Activated CD4-positive, alpha-beta memory T cell treated with anti-CD3 and anti-CD28 coated beads for 36 hours (primary cell): ENCODE measurements around the gene SREBF1. TPM values are rescaled to one million over a fixed set of nuclear protein-coding genes. Genes with fewer than 3 reads are reported as not detected.
A peak's percentile ranks its signal among the peaks of the same experiment; 100 is the strongest.

Source experiments
- CTCF ChIA-PET: fragments of 350-600 bp; sonication (Branson Sonifier 250); formaldehyde crosslinking; loops from one replicate; lab custom pipeline; 2021; ENCODE audit warnings: antibody characterized with exemption, inconsistent platforms; lab: Charles Lee
- POLR2A ChIA-PET: fragments of 350-600 bp; sonication (Branson Sonifier 250); formaldehyde crosslinking; loops from one replicate; lab custom pipeline; 2021; ENCODE audit warnings: antibody characterized with exemption; lab: Charles Lee
- DNase-seq: peaks from one replicate; pipeline ENCODE4 v3.0.0-alpha.2; 2020
- H3K27ac Mint-ChIP-seq: one replicate; pipeline ENCODE4 v1.8.0; 2021; ENCODE audit warnings: mixed read lengths
- H3K27me3 Mint-ChIP-seq: one replicate; pipeline ENCODE4 v1.8.0; 2021; ENCODE audit warnings: mixed read lengths
- H3K36me3 Mint-ChIP-seq: one replicate; pipeline ENCODE4 v1.8.0; 2021; ENCODE audit warnings: mixed read lengths
- H3K4me1 Mint-ChIP-seq: one replicate; pipeline ENCODE4 v1.8.0; 2021; ENCODE audit warnings: low read depth, mixed read lengths
- H3K4me3 Mint-ChIP-seq: one replicate; pipeline ENCODE4 v1.8.0; 2021; ENCODE audit warnings: mild to moderate bottlenecking, mixed read lengths
- H3K9me3 Mint-ChIP-seq: one replicate; pipeline ENCODE4 v1.8.0; 2021; ENCODE audit warnings: mixed read lengths
- intact Hi-C: fragments of 100-400 bp; cut with micrococcal nuclease; formaldehyde crosslinking; loops from one replicate; pipeline ENCODE4 v1.15.1; 2023
- total RNA-seq, 2 experiments: library from RNA; stranded (reverse); gene quantifications; one replicate each; pipeline ENCODE4 v1.2.3, GENCODE V29; 2021

The SREBF1 gene
- total RNA-seq, 2 experiments from 2014 or later = 93.7 to 106 TPM

DNA sequence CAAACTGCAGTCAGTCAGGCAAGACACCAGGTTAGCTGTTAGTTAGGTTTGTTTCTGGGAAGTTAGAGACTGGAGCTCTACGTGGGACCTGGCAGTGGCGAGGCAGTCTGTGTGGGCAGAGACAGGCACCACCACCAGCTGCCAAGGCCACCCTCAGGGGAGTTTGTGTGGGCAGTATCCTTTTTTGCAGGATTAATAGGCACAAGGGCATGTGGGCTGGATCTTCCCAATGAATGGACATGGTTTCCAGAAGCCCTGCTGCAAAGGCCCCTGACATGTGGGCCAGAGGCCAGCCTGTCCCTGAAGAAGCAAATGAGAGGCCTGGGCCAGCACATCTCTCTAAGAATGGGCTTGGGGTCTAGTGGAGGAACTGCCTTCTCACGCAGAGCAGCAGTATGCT is 19.2 kb upstream of the SREBF1 start:
- CTCF ChIA-PET = interaction anchor here (1.1 to 14.2 kb wide), 4 partner anchors 19 to 177 kb away, joined by 3 to 173 read pairs (median 14); partner anchors contain the start of gene SREBF1
- DNase-seq = no peak
- H3K4me1 Mint-ChIP-seq = peaks cover 51% of the 10 kb centered on the region
- POLR2A ChIA-PET = interaction anchor here (1.3 to 7.6 kb wide), 3 partner anchors 15 to 35 kb away, joined by 4 to 99 read pairs (median 8); partner anchors contain the start of gene SREBF1
- H3K27ac Mint-ChIP-seq = no peak overlapping the region
- H3K9me3 Mint-ChIP-seq = no peaks in the 10 kb centered on the region
- intact Hi-C loops = loop anchor here (1.0 to 5.0 kb wide), 4 partner anchors 32 to 129 kb away; no protein-coding TSS in a partner anchor
- peaks cover 2% of the 10 kb centered on the region for H3K36me3 Mint-ChIP-seq
- no peak overlapping the region for H3K4me3 Mint-ChIP-seq
- no peaks in the 10 kb centered on the region for H3K27me3 Mint-ChIP-seq

DNA sequence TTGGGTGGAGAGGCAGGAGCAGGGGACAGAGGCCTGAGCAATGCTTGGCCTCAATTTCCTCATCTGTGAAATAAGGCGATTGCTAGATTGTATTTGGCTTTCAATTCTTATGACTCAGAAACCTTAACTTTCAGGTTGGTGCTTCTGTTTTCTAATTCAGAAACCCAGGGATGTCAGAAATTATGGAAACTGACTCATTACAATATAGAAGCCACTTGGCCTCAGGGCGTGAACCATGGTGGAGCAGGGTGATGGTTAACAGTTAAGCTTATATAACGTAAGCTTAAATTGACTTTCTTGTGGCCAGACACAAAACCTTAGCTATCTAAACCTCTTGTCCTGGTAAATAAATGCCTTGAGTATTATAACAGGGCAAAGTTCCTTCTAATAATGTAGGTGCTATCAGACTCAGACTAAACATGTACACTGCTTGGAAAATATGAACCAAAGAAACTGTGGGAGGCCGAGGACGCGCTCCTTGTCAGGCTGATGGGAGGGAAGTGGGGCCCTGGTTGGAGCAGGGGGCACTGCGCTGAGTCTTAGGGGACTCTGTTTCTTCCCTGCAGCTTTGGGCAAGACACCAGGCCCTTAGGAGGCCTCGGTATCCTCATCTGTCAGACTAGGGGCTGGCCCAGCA is 17.1 kb upstream of the SREBF1 start:
- Mint-ChIP-seq H3K27me3 (no peaks in the 10 kb centered on the region), H3K4me1 (peaks cover 72% of the 10 kb centered on the region), H3K9me3 (no peaks in the 10 kb centered on the region), H3K36me3 (peaks cover 2% of the 10 kb centered on the region), H3K4me3 (peak overlapping the region; percentile 61), H3K27ac (peak overlapping the region; percentile 93)
- intact Hi-C loops = loop anchor here (2.0 to 5.0 kb wide), 2 partner anchors 101 to 328 kb away; partner anchors contain the start of gene ALKBH5
- CTCF ChIA-PET = interaction anchor here (0.6 to 14.2 kb wide), 13 partner anchors 13 to 171 kb away, joined by 3 to 173 read pairs (median 4); partner anchors contain the start of genes DRC3, SREBF1 and TOM1L2
- POLR2A ChIA-PET = interaction anchor here (0.8 to 7.6 kb wide), 15 partner anchors 9 to 327 kb away, joined by 3 to 99 read pairs (median 5); partner anchors contain the start of gene SREBF1
- peak; percentile 80 for DNase-seq

DNA sequence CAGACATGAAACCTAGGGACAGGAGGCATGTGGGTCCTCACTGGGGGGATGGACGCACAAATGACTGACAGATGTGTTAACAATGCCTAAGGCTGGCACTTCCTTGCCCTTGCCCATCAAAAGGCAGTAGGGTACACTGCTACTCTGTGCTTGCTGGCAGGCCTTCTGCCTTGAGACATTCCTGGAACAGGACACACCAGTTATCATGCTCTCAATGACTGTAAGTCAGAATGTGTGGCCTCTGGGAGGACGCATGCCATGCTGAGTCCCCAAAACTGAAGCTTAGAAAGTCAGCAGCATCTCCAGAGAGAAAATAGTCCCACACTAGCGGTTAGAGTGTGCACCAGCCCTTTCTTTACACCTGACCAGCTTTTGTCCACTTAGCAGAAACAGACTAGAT is 16.1 kb upstream of the SREBF1 start:
- H3K4me1 Mint-ChIP-seq = peaks cover 82% of the 10 kb centered on the region
- H3K9me3 Mint-ChIP-seq = no peaks in the 10 kb centered on the region
- H3K27me3 Mint-ChIP-seq = no peaks in the 10 kb centered on the region
- peaks cover 2% of the 10 kb centered on the region for H3K36me3 Mint-ChIP-seq
- peak overlapping the region; percentile 93 for H3K27ac Mint-ChIP-seq
- no peak overlapping the region for H3K4me3 Mint-ChIP-seq
- DNase-seq = peak; percentile 41
- ChIA-PET CTCF (interaction anchor here (1.0 to 14.2 kb wide), 3 partner anchors 17 to 119 kb away, joined by 4 to 173 read pairs (median 12); partner anchors contain the start of genes DRC3, SREBF1 and TOM1L2), POLR2A (interaction anchor here (0.8 to 7.6 kb wide), 5 partner anchors 12 to 107 kb away, joined by 3 to 99 read pairs (median 6); partner anchors contain the start of gene SREBF1)
- intact Hi-C loops = loop anchor here (5.0 kb wide), 1 partner anchor 329 kb away; the partner anchor contains the start of gene ALKBH5

DNA sequence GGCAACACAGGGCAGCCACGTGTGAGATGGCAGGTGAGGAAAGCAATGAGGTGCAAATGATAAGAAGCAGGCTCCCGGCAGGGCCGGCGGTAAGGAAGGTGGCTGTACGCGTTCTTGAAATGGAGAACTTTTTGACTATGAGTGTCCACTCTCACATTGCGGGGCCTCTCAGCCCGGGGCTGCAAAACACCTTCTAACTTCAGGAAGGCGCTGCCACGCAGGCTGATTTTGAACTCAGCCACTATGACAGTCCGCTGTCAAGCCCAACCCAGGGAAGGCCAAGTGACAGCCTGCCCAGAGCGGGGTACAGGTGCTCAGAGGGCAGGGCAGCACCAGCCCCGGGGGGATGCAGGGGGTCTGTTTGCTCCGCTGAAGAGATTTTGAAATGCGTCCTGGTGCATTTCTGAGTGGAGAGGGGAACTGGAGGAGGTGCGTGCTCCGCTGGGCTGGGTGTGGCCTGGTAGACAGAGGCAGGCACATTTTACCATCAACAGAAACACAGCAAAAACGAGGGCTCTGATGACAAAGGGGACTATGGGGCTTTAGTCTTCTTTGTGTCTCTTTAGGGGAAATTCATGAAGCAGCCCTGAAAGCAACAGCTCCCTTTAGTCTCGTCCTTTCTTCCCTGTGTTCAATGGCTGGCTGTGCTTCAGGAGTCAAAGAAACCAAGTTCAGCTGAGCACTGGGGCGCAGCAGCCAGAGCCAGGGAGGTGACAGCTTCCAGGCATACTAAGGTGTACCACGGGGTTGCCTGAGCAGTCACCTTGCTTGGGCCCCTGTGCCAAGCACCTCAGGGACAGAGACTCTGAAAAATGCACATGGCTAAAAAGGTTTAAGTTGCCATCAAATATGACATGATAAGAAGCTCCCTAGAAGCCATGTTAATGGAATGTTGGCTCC is 14.6 kb upstream of the SREBF1 start:
- no peak for DNase-seq
- Mint-ChIP-seq H3K27ac (peak overlapping the region; percentile 97), H3K36me3 (peaks cover 2% of the 10 kb centered on the region), H3K27me3 (no peaks in the 10 kb centered on the region), H3K4me3 (no peak overlapping the region), H3K4me1 (peaks cover 85% of the 10 kb centered on the region), H3K9me3 (no peaks in the 10 kb centered on the region)
- CTCF ChIA-PET = interaction anchor here (0.7 to 14.2 kb wide), 2 partner anchors 9 to 39 kb away, joined by 3 to 173 read pairs; no protein-coding TSS in a partner anchor
- POLR2A ChIA-PET = interaction anchor here (6.2 to 7.6 kb wide), 2 partner anchors 15 kb away, joined by 99 to 110 read pairs; partner anchors contain the start of gene SREBF1
- intact Hi-C loops = loop anchor here (2.0 to 5.0 kb wide), 2 partner anchors 15 to 331 kb away; partner anchors contain the start of genes ALKBH5 and SREBF1

DNA sequence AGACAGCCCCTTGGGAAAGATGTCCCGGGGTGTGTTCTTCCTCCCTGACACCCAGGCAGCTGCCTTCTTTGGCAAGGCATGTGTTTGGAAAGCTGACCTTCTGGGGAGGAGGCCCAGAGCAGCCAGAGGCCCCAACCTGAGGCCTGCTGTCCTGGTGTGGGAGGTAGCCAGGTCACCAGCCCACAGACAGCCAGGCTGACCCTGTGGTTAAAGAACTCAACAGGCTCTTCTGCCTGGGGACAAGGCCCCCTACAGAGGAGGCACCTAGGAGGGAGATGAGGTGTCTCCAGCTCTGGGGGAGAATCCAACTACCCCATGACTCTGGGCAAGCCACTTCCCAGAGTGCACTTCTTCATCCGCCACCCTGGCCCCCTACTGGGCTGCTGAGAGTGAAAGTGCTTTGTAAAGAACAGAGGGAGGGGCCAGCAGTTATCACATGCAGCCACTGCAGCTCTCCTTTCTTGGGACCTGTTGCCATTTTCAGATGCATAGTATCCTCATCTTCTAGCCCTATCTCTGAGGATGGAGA is 13.1 kb upstream of the SREBF1 start:
- peak; percentile 93 for DNase-seq
- H3K4me3 Mint-ChIP-seq = no peak overlapping the region
- no peaks in the 10 kb centered on the region for H3K27me3 Mint-ChIP-seq
- H3K4me1 Mint-ChIP-seq = peaks cover 70% of the 10 kb centered on the region
- intact Hi-C loops = loop anchor here (1.0 to 5.0 kb wide), 5 partner anchors 10 to 332 kb away; partner anchors contain the start of genes ALKBH5 and SREBF1
- peak overlapping the region; percentile 97 for H3K27ac Mint-ChIP-seq
- ChIA-PET POLR2A (interaction anchor here (0.7 to 6.2 kb wide), 4 partner anchors 9 to 156 kb away, joined by 3 to 110 read pairs (median 8); partner anchors contain the start of gene SREBF1), CTCF (interaction anchor here (0.5 to 2.7 kb wide), 10 partner anchors 9 to 168 kb away, joined by 3 to 15 read pairs (median 6); no protein-coding TSS in a partner anchor)
- no peaks in the 10 kb centered on the region for H3K9me3 Mint-ChIP-seq
- peaks cover 2% of the 10 kb centered on the region for H3K36me3 Mint-ChIP-seq

DNA sequence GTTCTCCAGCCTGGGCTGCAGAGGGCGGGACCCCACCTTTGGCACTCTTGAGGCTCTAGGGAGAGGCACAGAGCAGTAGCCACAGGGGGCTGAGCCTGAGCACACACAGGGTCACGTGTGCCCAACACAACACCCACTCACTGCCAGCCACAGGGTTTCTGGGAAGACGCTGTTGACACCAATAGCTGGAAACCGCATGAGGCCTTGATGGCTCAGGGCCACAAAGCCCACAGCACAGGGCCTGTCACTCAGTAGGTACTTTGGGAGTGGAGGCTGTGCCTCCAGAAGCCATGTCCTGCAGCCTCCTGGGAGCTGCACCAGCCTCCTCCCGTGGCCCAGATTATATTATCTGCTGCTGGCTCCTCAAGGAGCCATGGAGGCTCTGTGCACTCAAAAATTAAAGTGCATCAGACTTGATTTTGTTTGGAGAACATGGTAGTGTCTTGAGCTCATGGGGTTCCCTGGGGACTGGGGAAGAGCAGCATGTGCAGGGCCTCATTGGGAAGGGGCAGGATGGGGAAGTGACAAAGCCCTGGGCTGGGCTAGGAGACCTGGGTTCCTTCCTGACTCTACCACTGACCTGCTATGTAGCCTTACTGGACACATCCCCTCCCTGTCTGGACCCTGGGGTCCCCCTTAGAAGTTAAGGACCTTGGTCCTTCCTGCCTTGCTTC is 12.5 kb upstream of the SREBF1 start:
- peak; percentile 96 for DNase-seq
- Mint-ChIP-seq H3K36me3 (peaks cover 2% of the 10 kb centered on the region), H3K4me3 (peak overlapping the region; percentile 53), H3K27ac (peak overlapping the region; percentile 97), H3K27me3 (no peaks in the 10 kb centered on the region), H3K9me3 (no peaks in the 10 kb centered on the region), H3K4me1 (peaks cover 67% of the 10 kb centered on the region)
- POLR2A ChIA-PET = interaction anchor here (0.7 to 6.2 kb wide), 4 partner anchors 9 to 155 kb away, joined by 3 to 110 read pairs (median 8); partner anchors contain the start of gene SREBF1
- CTCF ChIA-PET = interaction anchor here (0.7 to 2.7 kb wide), 10 partner anchors 8 to 167 kb away, joined by 3 to 15 read pairs (median 6); no protein-coding TSS in a partner anchor
- intact Hi-C loops = loop anchor here (1.0 to 2.0 kb wide), 3 partner anchors 9 to 56 kb away; no protein-coding TSS in a partner anchor

DNA sequence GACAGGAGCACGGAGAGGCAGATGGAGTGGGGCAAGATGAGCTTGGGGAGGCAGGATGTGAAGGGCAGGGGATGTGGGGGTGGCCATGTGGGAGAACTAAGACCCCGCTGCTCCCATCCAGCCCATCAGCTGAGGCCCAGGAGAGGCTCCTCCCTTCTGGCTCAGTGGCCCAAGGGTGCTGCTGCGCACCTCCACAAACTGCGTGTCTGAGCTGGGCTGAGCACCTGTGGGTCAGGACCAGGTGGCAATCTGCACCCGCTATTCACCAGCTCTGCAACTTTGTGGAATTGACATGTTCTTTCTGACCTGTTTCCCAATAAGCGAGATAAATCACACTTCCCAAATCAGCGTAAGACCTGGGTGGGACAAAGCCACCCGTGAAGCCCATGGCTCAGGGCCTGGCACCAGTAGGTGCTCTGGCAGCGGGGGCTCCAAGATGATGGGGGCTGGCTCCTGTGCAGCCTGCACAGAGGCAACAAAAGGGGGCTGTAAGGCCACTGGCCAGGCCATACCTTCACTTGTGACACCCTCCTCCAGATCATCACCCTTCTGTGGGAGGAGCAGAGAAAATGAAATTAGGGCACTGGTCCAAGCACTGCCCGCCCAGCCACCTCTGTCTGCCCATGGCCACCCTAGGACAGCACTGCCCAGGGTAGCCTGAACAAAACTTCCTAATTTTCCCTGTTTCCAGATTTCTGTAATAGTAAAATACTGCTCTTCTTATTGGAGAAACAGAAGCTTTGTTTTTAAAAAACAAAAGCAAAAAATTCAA is 11.7 kb upstream of the SREBF1 start:
- intact Hi-C loops = loop anchor here (1.0 to 2.0 kb wide), 3 partner anchors 8 to 56 kb away; no protein-coding TSS in a partner anchor
- Mint-ChIP-seq H3K9me3 (no peaks in the 10 kb centered on the region), H3K27me3 (no peaks in the 10 kb centered on the region), H3K36me3 (peaks cover 2% of the 10 kb centered on the region), H3K4me1 (peaks cover 59% of the 10 kb centered on the region), H3K27ac (peak overlapping the region; percentile 97), H3K4me3 (no peak overlapping the region)
- no peak for DNase-seq
- POLR2A ChIA-PET = interaction anchor here (1.0 to 6.2 kb wide), 4 partner anchors 8 to 86 kb away, joined by 3 to 110 read pairs (median 12); partner anchors contain the start of gene SREBF1
- CTCF ChIA-PET = interaction anchor here (0.9 to 2.7 kb wide), 7 partner anchors 12 to 166 kb away, joined by 3 to 15 read pairs (median 4); partner anchors contain the start of gene SREBF1

DNA sequence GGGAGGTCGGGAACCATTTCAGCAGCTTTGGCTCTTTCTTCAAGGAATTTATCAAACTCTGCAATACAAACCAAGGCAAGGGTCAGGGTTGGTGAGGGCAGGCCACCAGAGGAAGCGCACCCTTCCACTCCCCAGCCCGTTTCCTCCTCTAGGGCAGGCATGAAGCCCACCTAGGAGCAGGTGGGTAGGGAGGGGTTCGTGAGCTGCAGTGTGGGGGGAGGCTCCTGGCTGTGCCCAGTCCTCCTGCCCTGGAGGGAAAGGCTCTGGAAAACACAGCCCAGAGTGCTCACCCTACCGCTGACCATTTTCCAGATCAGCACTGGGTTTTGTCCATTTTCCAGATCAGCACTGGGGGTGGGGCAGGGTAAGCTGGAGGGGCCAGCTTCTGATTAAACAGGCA is 10.9 kb upstream of the SREBF1 start:
- intact Hi-C loops = loop anchor here (2.0 kb wide), 1 partner anchor 55 kb away; no protein-coding TSS in a partner anchor
- CTCF ChIA-PET = interaction anchor here (1.2 to 2.7 kb wide), 4 partner anchors 11 to 36 kb away, joined by 4 to 15 read pairs (median 7); partner anchors contain the start of gene SREBF1
- no peak overlapping the region for H3K4me3 Mint-ChIP-seq
- H3K36me3 Mint-ChIP-seq = no peaks in the 10 kb centered on the region
- H3K4me1 Mint-ChIP-seq = peaks cover 51% of the 10 kb centered on the region
- no peak for DNase-seq
- no peaks in the 10 kb centered on the region for H3K27me3 Mint-ChIP-seq
- POLR2A ChIA-PET = interaction anchor here (3.4 to 6.2 kb wide), 2 partner anchors 12 to 28 kb away, joined by 11 to 110 read pairs; partner anchors contain the start of gene SREBF1
- no peaks in the 10 kb centered on the region for H3K9me3 Mint-ChIP-seq
- H3K27ac Mint-ChIP-seq = peak overlapping the region; percentile 42

DNA sequence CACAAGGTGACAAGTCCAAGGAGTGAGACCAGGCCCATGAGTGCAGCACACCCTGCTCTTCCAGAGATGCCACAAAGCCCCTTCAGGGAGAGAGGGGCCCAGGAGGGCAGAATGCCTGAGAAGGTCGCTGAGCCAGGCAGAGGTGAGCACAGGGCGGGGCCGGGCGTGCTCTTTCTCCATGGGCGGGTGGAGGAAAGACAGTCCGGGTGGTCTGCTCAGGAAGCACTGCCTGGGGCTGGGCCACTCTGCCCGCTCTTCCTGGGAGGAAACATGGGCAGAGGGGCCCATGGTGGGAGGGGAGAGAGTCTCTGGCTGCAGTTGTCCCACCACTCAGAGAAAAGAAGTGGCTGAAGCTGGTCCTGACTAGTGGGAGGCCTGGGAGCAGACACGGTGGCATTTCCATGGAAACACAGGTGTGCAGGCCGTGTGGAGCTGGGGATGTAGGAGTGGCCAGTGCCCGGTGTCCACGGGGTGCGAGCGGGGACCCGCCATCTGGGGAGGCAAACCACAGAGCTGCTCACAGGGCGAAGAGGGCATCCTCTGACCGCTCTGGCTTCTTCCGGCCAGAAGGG is 10.4 kb upstream of the SREBF1 start:
- peaks cover 49% of the 10 kb centered on the region for H3K4me1 Mint-ChIP-seq

More for the DNA sequence above, 10.4 kb upstream of the SREBF1 start:
- Mint-ChIP-seq H3K27ac (no peak overlapping the region), H3K9me3 (no peaks in the 10 kb centered on the region), H3K36me3 (no peaks in the 10 kb centered on the region), H3K4me3 (no peak overlapping the region), H3K27me3 (no peaks in the 10 kb centered on the region)
- CTCF ChIA-PET = interaction anchor here (1.8 kb wide), 1 partner anchor 11 kb away, joined by 6 read pairs; the partner anchor contains the start of gene SREBF1
- intact Hi-C loops = no loop called here
- POLR2A ChIA-PET = interaction anchor here (3.4 to 6.2 kb wide), 2 partner anchors 11 to 28 kb away, joined by 11 to 110 read pairs; partner anchors contain the start of gene SREBF1
- DNase-seq = no peak
